ENCODE data around the gene MYL10. TPM values are rescaled to one million over a fixed set of nuclear protein-coding genes. Genes with fewer than 3 reads are reported as not detected.

Gene MYL10
- total RNA-seq, 1 donor from 2014 or later = not detected

GRCh38 chr7:101664893-101665471 lies 35.9 kb upstream of the MYL10 start:
- Histone ChIP-seq H3K27ac (no peak overlapping the region), H3K4me3 (no peak overlapping the region), H3K27me3 (no peaks in the 10 kb centered on the region), H3K36me3 (no peaks in the 10 kb centered on the region), H3K4me1 (no peaks in the 10 kb centered on the region), H3K9me3 (no peaks in the 10 kb centered on the region)
- ATAC-seq (no peak), DNase-seq (no peak)
- TF ChIP-seq CTCF (IDR thresholded peaks at IDR 0.05) = no peak
- intact Hi-C loops (cut with DNase I) = no loop called here

- Histone ChIP-seq H3K27ac (no peak overlapping the region), H3K27me3 (no peaks in the 10 kb centered on the region), H3K36me3 (no peaks in the 10 kb centered on the region), H3K4me3 (no peak overlapping the region), H3K4me1 (no peaks in the 10 kb centered on the region), H3K9me3 (no peaks in the 10 kb centered on the region)
- intact Hi-C loops (cut with DNase I) = no loop called here
- DNase-seq (no peak), ATAC-seq (no peak)
- no peak for TF ChIP-seq CTCF (IDR thresholded peaks at IDR 0.05)
Observed at GRCh38 chr7:101664436-101664835, 35.3 kb upstream of the MYL10 start.

GRCh38 chr7:101663747-101664146 lies 34.7 kb upstream of the MYL10 start:
- no peaks in the 10 kb centered on the region for H3K9me3 ChIP-seq
- no peak for DNase-seq
- H3K27ac ChIP-seq = no peak overlapping the region
- no peak for ATAC-seq
- no peaks in the 10 kb centered on the region for H3K27me3 ChIP-seq
- intact Hi-C loops (cut with DNase I) = no loop called here
- no peak overlapping the region for H3K4me3 ChIP-seq
- H3K36me3 ChIP-seq = no peaks in the 10 kb centered on the region
- TF ChIP-seq CTCF (IDR thresholded peaks at IDR 0.05) = no peak
- H3K4me1 ChIP-seq = no peaks in the 10 kb centered on the region

GRCh38 chr7:101662447-101662998 lies 33.4 kb upstream of the MYL10 start:
- Histone ChIP-seq H3K36me3 (no peaks in the 10 kb centered on the region), H3K9me3 (no peaks in the 10 kb centered on the region), H3K4me3 (no peak overlapping the region), H3K27me3 (no peaks in the 10 kb centered on the region), H3K27ac (no peak overlapping the region), H3K4me1 (no peaks in the 10 kb centered on the region)
- TF ChIP-seq CTCF (IDR thresholded peaks at IDR 0.05) = no peak
- no peak for DNase-seq
- ATAC-seq = no peak
- intact Hi-C loops (cut with DNase I) = no loop called here

- intact Hi-C loops (cut with DNase I) = no loop called here
- DNase-seq (no peak), ATAC-seq (no peak)
- no peaks in the 10 kb centered on the region for H3K9me3 ChIP-seq
- no peak overlapping the region for H3K27ac ChIP-seq
- TF ChIP-seq CTCF (IDR thresholded peaks at IDR 0.05) = no peak
- peaks cover 7% of the 10 kb centered on the region for H3K27me3 ChIP-seq
- H3K4me3 ChIP-seq = no peak overlapping the region
- no peaks in the 10 kb centered on the region for H3K36me3 ChIP-seq
- no peaks in the 10 kb centered on the region for H3K4me1 ChIP-seq
Observed at GRCh38 chr7:101659706-101660105, 30.6 kb upstream of the MYL10 start.

- DNase-seq = no peak
- Histone ChIP-seq H3K4me3 (no peak overlapping the region), H3K36me3 (no peaks in the 10 kb centered on the region), H3K9me3 (no peaks in the 10 kb centered on the region), H3K27ac (no peak overlapping the region), H3K4me1 (no peaks in the 10 kb centered on the region), H3K27me3 (peaks cover 7% of the 10 kb centered on the region)
- intact Hi-C loops (cut with DNase I) = no loop called here
- ATAC-seq = no peak
- TF ChIP-seq CTCF (IDR thresholded peaks at IDR 0.05) = no peak
Observed at GRCh38 chr7:101657171-101657570, 28.1 kb upstream of the MYL10 start.
